ENCODE results near the gene MUC6.

The MUC6 gene

DNA sequence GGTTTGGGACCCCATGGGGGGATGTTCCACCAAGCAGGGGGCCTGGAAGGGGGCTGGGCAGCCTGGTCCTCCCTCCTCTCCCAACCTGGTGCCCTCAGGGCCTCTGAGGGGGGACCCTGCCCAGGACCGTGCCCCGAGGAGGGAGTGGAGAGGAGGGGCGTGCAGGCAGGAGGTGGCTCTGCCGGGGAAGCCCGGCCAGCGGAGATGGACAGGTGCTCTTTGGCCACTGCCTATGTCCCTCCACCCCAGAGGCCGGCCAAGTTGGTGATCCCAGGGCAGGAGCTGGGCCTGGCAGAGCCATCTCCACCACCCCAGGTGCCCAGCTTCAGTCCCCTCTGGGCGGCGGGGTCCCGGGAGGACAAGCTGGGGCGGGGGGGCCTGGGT, 40.5 kb upstream of the MUC6 start:
- Mint-ChIP-seq H3K4me3 (no peak overlapping the region), H3K27me3 (no peaks in the 10 kb centered on the region), H3K27ac (ENCODE audit: low read depth) (no peak overlapping the region), H3K4me1 (no peaks in the 10 kb centered on the region), H3K9me3 (no peaks in the 10 kb centered on the region), H3K36me3 (ENCODE audit: insufficient read depth) (no peaks in the 10 kb centered on the region)
- ATAC-seq (replicated peaks; ENCODE audit: extremely low read depth, poor library complexity, severe bottlenecking) (no peak), DNase-seq (ENCODE audit: low spot score in 2 of 2) (no peak)

DNA sequence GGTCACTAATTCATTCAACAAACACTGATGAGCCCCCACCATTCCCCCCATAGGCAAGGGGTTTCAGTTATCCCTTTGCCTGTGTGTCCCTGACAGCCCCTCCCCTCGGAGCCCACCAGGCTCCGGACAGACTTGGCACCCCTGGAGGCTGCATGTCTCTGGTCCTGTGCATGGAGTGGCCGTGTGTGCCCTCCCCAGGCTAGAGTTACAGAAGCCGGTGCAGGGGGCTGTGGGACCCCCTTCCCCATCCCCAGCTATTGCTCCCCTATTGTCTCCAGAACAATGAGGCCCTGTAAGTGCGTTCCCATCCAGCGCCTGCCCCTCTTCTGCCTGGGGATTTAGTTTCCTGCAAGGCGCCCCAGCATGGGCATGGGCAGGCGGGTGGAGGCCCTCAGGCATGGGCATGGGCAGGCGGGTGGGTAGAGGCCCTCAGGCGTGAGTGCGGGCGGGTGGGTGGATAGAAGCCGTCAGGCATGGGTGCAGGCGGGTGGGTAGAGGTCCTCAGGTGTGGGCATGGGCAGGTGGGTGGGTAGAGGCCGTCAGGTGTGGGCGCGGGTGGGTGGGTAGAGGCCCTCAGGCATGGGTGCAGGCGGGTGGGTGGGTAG, 39.6 kb upstream of the MUC6 start:
- Mint-ChIP-seq H3K27ac (ENCODE audit: low read depth) (no peak overlapping the region), H3K4me1 (no peaks in the 10 kb centered on the region), H3K4me3 (no peak overlapping the region), H3K36me3 (ENCODE audit: insufficient read depth) (no peaks in the 10 kb centered on the region), H3K27me3 (peaks cover 7% of the 10 kb centered on the region), H3K9me3 (no peaks in the 10 kb centered on the region)
- DNase-seq (ENCODE audit: low spot score in 2 of 2) (no peak), ATAC-seq (replicated peaks; ENCODE audit: extremely low read depth, poor library complexity, severe bottlenecking) (no peak)

DNA sequence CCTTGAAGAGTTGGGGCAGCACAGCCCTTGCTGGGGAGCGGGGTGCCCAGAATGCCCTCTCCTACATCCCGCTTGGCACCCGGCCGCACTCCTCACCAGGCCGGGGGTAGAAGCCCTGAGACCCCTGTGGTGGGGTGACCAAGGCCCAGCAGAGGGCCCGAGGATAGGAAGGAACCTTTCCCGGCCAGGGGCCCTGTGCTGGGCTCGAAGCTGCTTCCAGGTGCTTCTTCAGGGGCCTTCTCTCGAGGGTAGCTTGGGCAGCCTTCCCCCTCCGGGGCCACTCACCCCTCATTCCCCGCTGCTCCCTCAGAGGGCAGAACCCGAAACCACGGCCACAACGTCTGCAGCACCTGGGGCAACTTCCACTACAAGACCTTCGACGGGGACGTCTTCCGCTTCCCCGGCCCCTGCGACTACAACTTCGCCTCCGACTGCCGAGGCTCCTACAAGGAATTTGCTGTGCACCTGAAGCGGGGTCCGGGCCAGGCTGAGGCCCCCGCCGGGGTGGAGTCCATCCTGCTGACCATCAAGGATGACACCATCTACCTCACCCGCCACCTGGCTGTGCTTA, 38.9 kb upstream of the MUC6 start:
- no peak for DNase-seq (ENCODE audit: low spot score in 2 of 2)
- Mint-ChIP-seq H3K36me3 (ENCODE audit: insufficient read depth) (no peaks in the 10 kb centered on the region), H3K27ac (ENCODE audit: low read depth) (no peak overlapping the region)

GRCh38 chr11:1074244-1075221, 38.0 kb upstream of the MUC6 start, which contains the start of gene MUC2:
TSS of gene MUC2 (plus strand) at chr11:1074874.
- ATAC-seq (replicated peaks; ENCODE audit: extremely low read depth, poor library complexity, severe bottlenecking) (no peak), DNase-seq (ENCODE audit: low spot score in 2 of 2) (no peak)
- no peaks in the 10 kb centered on the region for H3K9me3 Mint-ChIP-seq
- no peak within 1 kb of the TSS for H3K4me3 Mint-ChIP-seq
- H3K27ac Mint-ChIP-seq (ENCODE audit: low read depth), result no peak within 1 kb of the TSS
- H3K36me3 Mint-ChIP-seq (ENCODE audit: insufficient read depth), result peaks cover 2% of the 10 kb centered on the region
- no peaks in the 10 kb centered on the region for H3K4me1 Mint-ChIP-seq
- H3K27me3 Mint-ChIP-seq, result peaks cover 9% of the 10 kb centered on the region

More for the DNA sequence above, 38.9 kb upstream of the MUC6 start:
- H3K4me3 Mint-ChIP-seq, result no peak overlapping the region
- no peaks in the 10 kb centered on the region for H3K9me3 Mint-ChIP-seq
- ATAC-seq (replicated peaks; ENCODE audit: extremely low read depth, poor library complexity, severe bottlenecking), result no peak
- peaks cover 9% of the 10 kb centered on the region for H3K27me3 Mint-ChIP-seq
- no peaks in the 10 kb centered on the region for H3K4me1 Mint-ChIP-seq

DNA sequence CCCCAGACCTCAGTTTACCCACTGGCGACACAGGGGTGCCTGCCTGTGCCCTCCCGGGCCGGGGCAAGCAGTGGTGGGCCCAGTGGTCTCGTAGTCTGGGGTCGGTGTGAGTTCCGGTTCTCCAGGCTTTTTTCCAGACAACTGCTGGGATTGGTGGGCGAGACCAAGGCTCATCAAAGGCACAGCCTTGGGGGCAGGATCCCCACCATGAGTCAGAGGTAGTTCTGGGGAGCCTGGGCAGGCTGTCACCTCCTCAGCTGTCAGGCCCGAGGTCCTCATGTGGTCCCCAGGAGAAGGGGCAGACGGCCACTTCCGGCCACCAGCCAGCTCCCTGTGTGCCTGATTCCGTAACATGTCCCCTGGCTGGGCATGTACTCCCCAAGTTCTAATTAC, 37.3 kb upstream of the MUC6 start:
- no peak overlapping the region for H3K27ac Mint-ChIP-seq (ENCODE audit: low read depth)
- peaks cover 2% of the 10 kb centered on the region for H3K36me3 Mint-ChIP-seq (ENCODE audit: insufficient read depth)
- no peaks in the 10 kb centered on the region for H3K9me3 Mint-ChIP-seq
- no peaks in the 10 kb centered on the region for H3K4me1 Mint-ChIP-seq
- no peak for ATAC-seq (replicated peaks; ENCODE audit: extremely low read depth, poor library complexity, severe bottlenecking)
- DNase-seq (ENCODE audit: low spot score in 2 of 2), result no peak
- H3K4me3 Mint-ChIP-seq, result no peak overlapping the region
- peaks cover 9% of the 10 kb centered on the region for H3K27me3 Mint-ChIP-seq

- Mint-ChIP-seq H3K4me1 (no peaks in the 10 kb centered on the region), H3K4me3 (no peak overlapping the region), H3K9me3 (no peaks in the 10 kb centered on the region), H3K36me3 (ENCODE audit: insufficient read depth) (peaks cover 2% of the 10 kb centered on the region), H3K27ac (ENCODE audit: low read depth) (no peak overlapping the region), H3K27me3 (peaks cover 9% of the 10 kb centered on the region)
- DNase-seq (ENCODE audit: low spot score in 2 of 2) (no peak), ATAC-seq (replicated peaks; ENCODE audit: extremely low read depth, poor library complexity, severe bottlenecking) (no peak)
Measured at GRCh38 chr11:1073261-1073724, 36.8 kb upstream of the MUC6 start.

DNA sequence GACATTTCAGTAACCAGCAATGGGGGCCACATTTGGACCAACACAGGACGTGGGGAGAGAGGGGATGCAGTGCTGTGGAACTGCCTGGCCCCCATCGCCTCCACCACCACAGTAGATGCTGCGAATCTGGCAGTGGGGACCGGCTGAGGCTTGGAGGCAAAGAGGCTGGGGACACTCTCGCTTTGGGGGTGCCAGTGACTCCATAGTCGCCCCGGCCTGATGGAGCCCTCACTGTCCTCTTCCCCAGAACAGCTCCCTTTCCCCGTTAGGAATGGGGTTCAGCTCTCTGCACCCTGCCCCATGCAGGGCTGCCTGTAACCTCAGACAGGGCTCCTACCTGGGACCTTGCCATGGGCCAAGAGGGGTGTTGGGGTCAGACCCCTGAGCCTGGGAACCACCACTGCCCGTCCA, 36.3 kb upstream of the MUC6 start:
- Mint-ChIP-seq H3K36me3 (ENCODE audit: insufficient read depth) (peaks cover 2% of the 10 kb centered on the region), H3K27ac (ENCODE audit: low read depth) (no peak overlapping the region), H3K27me3 (peaks cover 9% of the 10 kb centered on the region), H3K9me3 (no peaks in the 10 kb centered on the region), H3K4me1 (no peaks in the 10 kb centered on the region), H3K4me3 (no peak overlapping the region)
- no peak for DNase-seq (ENCODE audit: low spot score in 2 of 2)
- ATAC-seq (replicated peaks; ENCODE audit: extremely low read depth, poor library complexity, severe bottlenecking), result no peak

GRCh38 chr11:1072116-1072820, 35.8 kb upstream of the MUC6 start:
- DNase-seq (ENCODE audit: low spot score in 2 of 2) (no peak), ATAC-seq (replicated peaks; ENCODE audit: extremely low read depth, poor library complexity, severe bottlenecking) (no peak)
- H3K27me3 Mint-ChIP-seq, result peaks cover 9% of the 10 kb centered on the region
- H3K4me3 Mint-ChIP-seq, result no peak overlapping the region
- no peaks in the 10 kb centered on the region for H3K4me1 Mint-ChIP-seq
- H3K36me3 Mint-ChIP-seq (ENCODE audit: insufficient read depth), result peaks cover 2% of the 10 kb centered on the region
- H3K27ac Mint-ChIP-seq (ENCODE audit: low read depth), result no peak overlapping the region
- no peaks in the 10 kb centered on the region for H3K9me3 Mint-ChIP-seq

DNA sequence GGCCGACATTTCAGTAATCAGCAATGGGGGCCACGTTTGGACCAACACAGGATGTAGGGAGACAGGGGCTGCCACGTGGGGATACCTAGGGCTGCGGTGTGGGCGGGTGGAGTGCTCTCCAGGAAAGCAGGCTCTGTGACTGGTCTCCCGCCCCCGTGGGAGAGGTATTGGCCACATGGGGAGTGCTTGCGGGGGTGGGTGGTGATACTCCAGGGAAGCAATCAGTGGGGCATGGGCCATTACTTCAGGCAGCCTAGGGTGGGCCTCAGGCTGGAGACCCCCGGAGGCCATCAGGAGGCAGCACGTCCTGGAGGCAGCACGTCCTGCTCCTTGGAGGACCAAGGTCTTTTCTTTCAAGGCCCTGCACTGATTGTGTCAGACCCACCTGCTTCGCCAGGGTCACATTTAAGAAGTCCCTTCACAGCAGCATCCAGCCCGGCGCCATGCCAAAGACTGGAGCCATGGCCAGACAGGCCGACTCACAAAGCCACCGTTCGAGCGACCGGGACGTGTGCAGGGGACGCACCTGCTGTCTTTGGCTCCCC, 35.1 kb upstream of the MUC6 start:
- H3K27me3 Mint-ChIP-seq, result peaks cover 9% of the 10 kb centered on the region
- H3K4me3 Mint-ChIP-seq, result no peak overlapping the region
- H3K36me3 Mint-ChIP-seq (ENCODE audit: insufficient read depth), result peaks cover 2% of the 10 kb centered on the region
- no peaks in the 10 kb centered on the region for H3K4me1 Mint-ChIP-seq
- no peaks in the 10 kb centered on the region for H3K9me3 Mint-ChIP-seq
- DNase-seq (ENCODE audit: low spot score in 2 of 2) (no peak), ATAC-seq (replicated peaks; ENCODE audit: extremely low read depth, poor library complexity, severe bottlenecking) (no peak)
- no peak overlapping the region for H3K27ac Mint-ChIP-seq (ENCODE audit: low read depth)

DNA sequence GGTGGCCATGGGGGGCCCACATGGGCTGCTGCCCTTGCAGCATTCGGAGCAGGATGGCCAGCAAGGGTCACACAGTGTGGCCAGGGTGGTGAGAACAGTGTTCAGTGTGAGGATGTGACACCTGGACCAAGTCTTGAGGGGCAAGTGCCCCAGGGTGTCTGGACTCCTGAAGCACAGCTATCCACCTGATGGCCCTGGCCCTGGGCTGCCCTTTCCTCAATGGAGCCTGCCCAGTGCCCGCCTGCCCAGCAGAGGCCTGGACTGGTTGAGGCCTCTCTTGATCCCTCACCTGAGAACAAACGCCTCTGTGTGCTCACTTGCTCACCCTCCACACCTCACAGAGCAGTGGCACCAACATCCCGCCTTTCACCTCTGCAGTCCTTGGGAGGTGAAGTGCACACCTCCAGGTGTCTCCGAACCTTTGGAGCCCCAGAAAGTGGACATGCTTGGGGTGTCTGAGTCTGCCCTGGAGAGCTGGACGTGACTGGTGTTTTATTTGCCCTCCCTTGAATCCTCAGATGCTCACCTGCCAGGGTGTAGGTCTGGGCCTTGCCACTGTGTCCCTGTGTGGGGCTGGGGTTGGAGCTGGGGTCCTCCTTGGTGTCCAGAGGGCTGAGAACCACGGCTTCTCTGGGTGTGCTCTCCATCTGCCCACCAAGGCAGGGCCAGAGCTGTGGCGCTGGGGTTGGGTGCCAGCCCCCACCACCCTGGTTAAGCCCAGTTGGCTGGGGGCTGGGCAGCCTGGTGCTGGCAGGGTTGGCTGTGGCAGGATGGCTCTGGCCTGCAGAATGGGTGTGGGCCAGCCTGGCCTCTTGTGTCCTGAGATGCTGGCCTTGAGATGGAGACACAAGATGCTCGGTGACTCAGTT, 34.3 kb upstream of the MUC6 start:
- Mint-ChIP-seq H3K4me1 (no peaks in the 10 kb centered on the region), H3K27me3 (peaks cover 15% of the 10 kb centered on the region), H3K27ac (ENCODE audit: low read depth) (no peak overlapping the region), H3K4me3 (no peak overlapping the region), H3K36me3 (ENCODE audit: insufficient read depth) (peaks cover 2% of the 10 kb centered on the region), H3K9me3 (no peaks in the 10 kb centered on the region)
- ATAC-seq (replicated peaks; ENCODE audit: extremely low read depth, poor library complexity, severe bottlenecking) (no peak), DNase-seq (ENCODE audit: low spot score in 2 of 2) (no peak)

DNA sequence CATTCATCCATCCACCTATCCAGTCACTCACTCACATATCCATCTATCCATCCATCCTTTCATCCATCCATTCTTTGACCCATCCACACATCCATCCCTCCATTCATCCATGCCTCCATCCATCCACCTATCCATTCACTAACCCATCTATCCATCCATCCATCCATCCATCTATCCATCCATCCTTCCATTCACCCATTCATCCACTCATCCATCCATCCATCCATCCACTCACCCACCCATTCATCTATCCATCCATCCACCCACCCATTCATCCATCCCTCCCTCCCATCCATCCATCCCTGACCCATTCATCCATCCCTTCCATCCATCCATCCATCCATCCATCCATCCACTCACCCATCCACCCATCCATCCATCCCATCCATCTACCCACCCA, 33.2 kb upstream of the MUC6 start:
- Mint-ChIP-seq H3K36me3 (ENCODE audit: insufficient read depth) (peaks cover 2% of the 10 kb centered on the region), H3K4me3 (no peak overlapping the region), H3K27ac (ENCODE audit: low read depth) (no peak overlapping the region)

More for the DNA sequence above, 33.2 kb upstream of the MUC6 start:
- ATAC-seq (replicated peaks; ENCODE audit: extremely low read depth, poor library complexity, severe bottlenecking) (no peak), DNase-seq (ENCODE audit: low spot score in 2 of 2) (no peak)
- no peaks in the 10 kb centered on the region for H3K4me1 Mint-ChIP-seq
- H3K9me3 Mint-ChIP-seq, result no peaks in the 10 kb centered on the region
- peaks cover 21% of the 10 kb centered on the region for H3K27me3 Mint-ChIP-seq
